HepG2 (cell line): Measurements from ENCODE around the gene SDK2. TPM values are rescaled to one million over a fixed set of nuclear protein-coding genes. Genes with fewer than 3 reads are reported as not detected.

Experiments
- ATF6 ChIP-seq: sonication (generic); formaldehyde crosslinking; conservative IDR thresholded peaks from 2 replicates; pipeline ENCODE4 v1.4.0; 2020; ENCODE audit warnings: missing genetic modification reagents
- HCFC1 ChIP-seq: fragments of 150-350 bp; IDR thresholded peaks from 2 replicates; pipeline ENCODE4 v1.6.1; 2014; ENCODE audit warnings: low read depth, low read length
- MAFF ChIP-seq: IDR thresholded peaks from 2 replicates; pipeline ENCODE4 v1.6.1; 2011; ENCODE audit warnings: low read depth, low read length, improper control_type of control experiment
- NPAS2 ChIP-seq: sonication (generic); formaldehyde crosslinking; IDR thresholded peaks from 2 replicates; pipeline ENCODE4 v1.8.0; 2022; ENCODE audit warnings: mild to moderate bottlenecking, missing genetic modification reagents, borderline replicate concordance
- PHF20 ChIP-seq: sonication (generic); formaldehyde crosslinking; IDR thresholded peaks from 2 replicates; pipeline ENCODE4 v1.5.0; 2020; ENCODE audit warnings: mild to moderate bottlenecking, missing genetic modification reagents
- RARG ChIP-seq: sonication (generic); formaldehyde crosslinking; IDR thresholded peaks from 2 replicates; pipeline ENCODE4 v1.4.0; 2020; ENCODE audit warnings: low read depth, mild to moderate bottlenecking, missing genetic modification reagents
- RBM39 ChIP-seq: fragments of 200-400 bp; formaldehyde crosslinking; IDR thresholded peaks from one replicate; pipeline ENCODE4 v1.6.1; 2018; ENCODE audit warnings: antibody characterized with exemption, mild to moderate bottlenecking, low read depth, low read length; ENCODE audit not compliant: poor library complexity, severe bottlenecking
- REXO4 ChIP-seq: sonication (generic); formaldehyde crosslinking; IDR thresholded peaks from 2 replicates; pipeline ENCODE4 v1.8.0; 2022; ENCODE audit warnings: missing genetic modification reagents, mild to moderate bottlenecking, borderline replicate concordance
- SMARCE1 ChIP-seq: fragments of 450-650 bp; IDR thresholded peaks from 2 replicates; pipeline ENCODE4 v1.6.1; 2017; ENCODE audit warnings: borderline replicate concordance
- SP140L ChIP-seq: sonication (generic); formaldehyde crosslinking; IDR thresholded peaks from 2 replicates; pipeline ENCODE4 v1.4.0; 2020; ENCODE audit warnings: missing genetic modification reagents, borderline replicate concordance
- SUZ12 ChIP-seq: fragments of 150-350 bp; IDR thresholded peaks from 2 replicates; pipeline ENCODE4 v1.6.1; 2014; ENCODE audit warnings: low read depth, low read length
- ZBTB1 ChIP-seq: sonication (generic); formaldehyde crosslinking; IDR thresholded peaks from 2 replicates; pipeline ENCODE4 v1.4.0; 2020; ENCODE audit warnings: missing genetic modification reagents, borderline replicate concordance
- ZBTB26 ChIP-seq: IDR thresholded peaks from 2 replicates; pipeline ENCODE4 v1.6.1; 2016; ENCODE audit warnings: missing compliant biosample characterization, missing genetic modification reagents, borderline replicate concordance
- ZFP62 ChIP-seq: sonication (generic); formaldehyde crosslinking; IDR thresholded peaks from 2 replicates; pipeline ENCODE4 v1.4.0; 2020; ENCODE audit warnings: missing genetic modification reagents
- ZNF142 ChIP-seq: sonication (generic); formaldehyde crosslinking; IDR thresholded peaks from 2 replicates; pipeline ENCODE4 v1.4.0; 2020; ENCODE audit warnings: missing genetic modification reagents
- polyA plus RNA-seq, 8 experiments: library from polyadenylated mRNA; depleted of rRNA in 3 of 8; stranded (reverse) in 7 of 8; unstranded in 1 of 8; fragments of >200 nt; fragmentation: Illumina TruSeq in 4 of 8; extraction: Trizol in 4 of 8; gene quantifications; 2 replicates each; pipeline versions ENCODE4 v1.2.1 to v1.2.3, GENCODE V29; 2011 to 2016; ENCODE audit warnings: low read depth in 4 of 8, missing spikeins in 1 of 8, mixed read lengths in 1 of 8; ENCODE audit not compliant: insufficient read depth in 1 of 8
- total RNA-seq, 5 experiments: library from RNA; depleted of rRNA; stranded (reverse); fragments of >200 nt; fragmentation: Illumina TruSeq; extraction: Trizol; gene quantifications; 2 replicates each; pipeline ENCODE4 v1.2.3, GENCODE V29; 2016; ENCODE audit warnings: low read depth in 1 of 5
- TF ChIP-seq, protein P1 (sequence below): sonication (generic); formaldehyde crosslinking; IDR thresholded peaks from 2 replicates; pipeline ENCODE4 v1.5.0; 2020; ENCODE audit warnings: missing genetic modification reagents

The SDK2 gene
- total and polyA plus RNA-seq, 2 of the 13 experiments (the other 11 are each of a cell fraction or from before 2014, with no cell fraction given): not detected

- TF ChIP-seq, protein P1, sequence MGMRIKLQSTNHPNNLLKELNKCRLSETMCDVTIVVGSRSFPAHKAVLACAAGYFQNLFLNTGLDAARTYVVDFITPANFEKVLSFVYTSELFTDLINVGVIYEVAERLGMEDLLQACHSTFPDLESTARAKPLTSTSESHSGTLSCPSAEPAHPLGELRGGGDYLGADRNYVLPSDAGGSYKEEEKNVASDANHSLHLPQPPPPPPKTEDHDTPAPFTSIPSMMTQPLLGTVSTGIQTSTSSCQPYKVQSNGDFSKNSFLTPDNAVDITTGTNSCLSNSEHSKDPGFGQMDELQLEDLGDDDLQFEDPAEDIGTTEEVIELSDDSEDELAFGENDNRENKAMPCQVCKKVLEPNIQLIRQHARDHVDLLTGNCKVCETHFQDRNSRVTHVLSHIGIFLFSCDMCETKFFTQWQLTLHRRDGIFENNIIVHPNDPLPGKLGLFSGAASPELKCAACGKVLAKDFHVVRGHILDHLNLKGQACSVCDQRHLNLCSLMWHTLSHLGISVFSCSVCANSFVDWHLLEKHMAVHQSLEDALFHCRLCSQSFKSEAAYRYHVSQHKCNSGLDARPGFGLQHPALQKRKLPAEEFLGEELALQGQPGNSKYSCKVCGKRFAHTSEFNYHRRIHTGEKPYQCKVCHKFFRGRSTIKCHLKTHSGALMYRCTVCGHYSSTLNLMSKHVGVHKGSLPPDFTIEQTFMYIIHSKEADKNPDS (CRISPR knock-in tag): no peak
- no peak for TF ChIP-seq RARG
- TF ChIP-seq ZFP62 (CRISPR knock-in tag): no peak
- TF ChIP-seq HCFC1: no peak
- TF ChIP-seq PHF20 (CRISPR knock-in tag): no peak
- TF ChIP-seq SP140L (CRISPR knock-in tag): no peak
- no peak for TF ChIP-seq REXO4 (CRISPR knock-in tag)
- no peak for TF ChIP-seq MAFF
- TF ChIP-seq ATF6 (CRISPR knock-in tag): no peak
- TF ChIP-seq ZBTB1 (CRISPR knock-in tag): no peak
- TF ChIP-seq SMARCE1: no peak
- peak; percentile 39 for TF ChIP-seq RBM39
- TF ChIP-seq NPAS2 (CRISPR knock-in tag): no peak
- TF ChIP-seq ZBTB26 (CRISPR knock-in tag): no peak
- TF ChIP-seq SUZ12: no peak
- no peak for TF ChIP-seq ZNF142 (CRISPR knock-in tag)
Measured at GRCh38 chr17:73429440-73430164, 214.6 kb downstream of the SDK2 start (continued).
